Bone marrow (tissue), 2 donors: ENCODE results near the gene CYP46A1.
"Not testable (repeated sequence)": the region's sequence is repeated elsewhere in the genome, so short reads cannot be mapped to it uniquely, and the experiment has no call there.

Source experiments
- DNase-seq, 2 donors: peaks; one replicate each; lab custom pipeline; 2025; lab: John Stamatoyannopoulos, UW

Gene CYP46A1

DNA sequence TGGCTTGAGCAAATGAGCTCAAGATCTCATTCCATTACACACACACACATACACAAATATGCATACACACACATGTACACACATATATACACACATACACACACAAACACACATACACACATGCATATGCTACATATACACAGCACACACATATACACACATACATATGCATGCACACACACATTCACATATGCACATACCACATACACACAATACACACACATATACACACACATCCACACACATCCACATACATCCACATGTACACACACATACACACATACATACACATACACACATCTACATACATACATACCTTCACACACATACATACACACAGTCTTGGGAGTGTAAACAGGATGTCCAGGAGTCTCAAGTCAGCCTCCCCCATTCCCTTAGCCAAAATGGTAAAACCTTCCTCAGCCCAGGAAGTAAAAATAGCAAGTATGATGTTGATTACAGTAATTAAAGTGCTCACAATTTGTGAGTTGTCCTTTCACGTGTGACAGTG is 26.4 kb upstream of the CYP46A1 start:
- no peak for DNase-seq

GRCh38 chr14:99658218-99658845 is 25.8 kb upstream of the CYP46A1 start:
- DNase-seq, result no peak

DNA sequence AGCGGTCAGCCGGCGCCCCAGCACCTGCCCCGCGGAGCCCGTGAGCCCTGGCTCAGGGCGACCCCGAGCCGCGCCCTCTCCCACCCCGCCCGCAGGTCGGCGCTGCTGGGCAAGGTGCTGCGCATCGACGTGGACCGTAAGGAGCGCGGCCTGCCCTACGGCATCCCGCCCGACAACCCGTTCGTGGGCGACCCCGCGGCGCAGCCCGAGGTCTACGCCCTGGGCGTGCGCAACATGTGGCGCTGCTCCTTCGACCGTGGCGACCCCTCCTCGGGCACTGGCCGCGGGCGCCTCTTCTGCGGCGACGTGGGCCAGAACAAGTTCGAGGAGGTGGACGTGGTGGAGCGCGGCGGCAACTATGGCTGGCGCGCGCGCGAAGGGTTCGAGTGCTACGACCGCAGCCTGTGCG is 24.8 kb upstream of the CYP46A1 start:
- no peak for DNase-seq

DNA sequence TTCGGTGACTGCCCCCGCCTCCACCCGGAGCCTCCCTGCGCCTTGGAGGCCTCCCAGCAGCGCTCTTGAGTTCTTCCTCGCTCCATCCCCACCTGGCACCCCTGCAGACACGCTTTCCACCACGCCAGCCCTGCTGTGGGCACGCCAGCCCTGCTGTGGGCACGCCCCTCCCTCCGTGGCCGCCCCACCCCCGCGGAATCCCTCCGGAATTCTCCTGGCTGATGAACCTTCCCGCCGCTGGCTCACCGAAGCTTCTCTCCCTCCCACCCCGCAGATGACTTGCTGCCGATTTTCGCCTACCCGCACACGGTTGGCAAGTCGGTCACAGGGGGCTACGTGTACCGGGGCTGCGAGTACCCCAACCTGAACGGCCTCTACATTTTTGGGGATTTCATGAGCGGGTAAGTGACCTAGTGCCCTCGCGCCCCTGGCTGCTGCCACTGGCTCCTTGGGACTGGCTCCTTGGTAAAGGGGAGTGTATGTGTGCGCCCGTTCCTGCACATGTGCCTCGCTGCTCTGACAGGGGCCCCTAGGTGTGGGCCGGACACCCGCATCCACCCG is 24.0 kb upstream of the CYP46A1 start:
- no peak for DNase-seq

- no peak for DNase-seq
Measured at GRCh38 chr14:99660794-99661193, 23.3 kb upstream of the CYP46A1 start.

GRCh38 chr14:99661206-99661605 is 22.9 kb upstream of the CYP46A1 start:
- not testable (repeated sequence) for DNase-seq

- DNase-seq, result no peak
Measured at GRCh38 chr14:99662846-99663245, 21.3 kb upstream of the CYP46A1 start.

- DNase-seq, result no peak
Measured at GRCh38 chr14:99663386-99664057, 20.6 kb upstream of the CYP46A1 start.

GRCh38 chr14:99664058-99664936 is 19.8 kb upstream of the CYP46A1 start:
- DNase-seq, result no peak

DNA sequence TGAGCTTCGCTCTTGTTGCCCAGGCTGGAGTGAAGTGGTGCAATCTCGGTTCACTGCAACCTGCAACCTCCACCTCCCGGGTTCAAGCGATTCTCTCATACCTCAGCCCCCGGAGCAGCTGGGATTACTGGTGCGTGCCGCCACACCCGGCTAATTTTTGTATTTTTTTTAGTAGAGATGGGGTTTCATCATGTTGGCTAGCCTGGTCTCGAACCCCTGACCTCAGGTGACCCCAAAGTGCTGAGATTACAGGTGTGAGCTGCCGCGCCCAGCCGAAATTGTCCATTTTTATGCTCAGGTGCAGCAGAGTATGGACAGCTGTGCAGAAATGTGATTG is 19.2 kb upstream of the CYP46A1 start:
- DNase-seq, result no peak

- no peak for DNase-seq
Measured at GRCh38 chr14:99666533-99666932, 17.6 kb upstream of the CYP46A1 start.

GRCh38 chr14:99667045-99667444 is 17.1 kb upstream of the CYP46A1 start:
- no peak for DNase-seq

- DNase-seq, result no peak
Measured at GRCh38 chr14:99667821-99668220, 16.3 kb upstream of the CYP46A1 start.

- DNase-seq, result no peak
Measured at GRCh38 chr14:99668307-99669295, 15.5 kb upstream of the CYP46A1 start.

- no peak for DNase-seq
Measured at GRCh38 chr14:99670361-99671234, 13.5 kb upstream of the CYP46A1 start.

DNA sequence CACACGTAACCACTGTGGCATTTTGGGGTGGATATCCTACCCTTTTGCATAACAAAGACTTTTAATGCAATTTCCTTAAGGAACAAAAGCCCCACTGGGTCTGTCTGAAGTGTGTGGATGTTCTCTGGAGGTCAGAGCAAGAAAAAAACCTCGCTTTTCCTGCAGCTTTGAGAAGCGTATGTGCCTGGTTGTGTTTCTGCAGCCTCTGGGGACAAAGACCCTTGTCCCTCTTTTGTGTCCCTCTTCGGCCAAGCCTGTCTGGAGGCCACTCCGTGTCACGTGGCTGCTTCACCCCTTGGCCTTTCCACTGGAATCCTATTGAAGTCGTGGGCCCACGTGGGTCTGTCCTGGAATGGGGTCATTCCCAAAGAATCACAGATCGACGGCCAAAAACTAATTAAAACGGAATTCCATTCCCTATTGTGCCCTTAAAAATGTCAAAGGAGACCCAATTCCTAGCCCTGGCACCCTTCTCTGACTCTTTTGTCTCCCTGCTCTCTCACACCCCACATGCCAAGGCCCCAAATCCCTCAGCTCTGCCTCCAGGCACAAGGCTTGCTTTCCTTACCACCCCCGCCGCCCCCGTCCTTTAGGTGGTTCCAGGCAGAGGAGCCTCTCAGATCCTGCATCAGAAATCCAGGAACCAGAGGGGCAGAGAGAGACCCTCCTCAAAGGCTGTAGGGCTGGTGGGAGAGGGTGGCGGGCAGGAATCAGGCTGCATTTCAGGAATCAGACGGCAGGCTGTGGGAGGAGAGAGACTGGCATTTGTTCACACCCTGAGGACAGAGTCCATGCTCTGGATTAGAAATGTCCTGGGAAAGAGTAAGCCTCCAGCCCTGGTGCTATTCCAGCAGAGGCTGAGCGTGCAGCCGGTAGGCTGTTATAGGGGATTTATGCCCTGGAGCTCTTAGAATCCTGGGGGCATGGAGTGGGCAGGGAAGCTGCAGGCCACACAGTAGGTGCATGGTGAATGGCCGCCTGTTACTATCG is 12.6 kb upstream of the CYP46A1 start:
- no peak for DNase-seq

- no peak for DNase-seq
Measured at GRCh38 chr14:99672506-99673304, 11.4 kb upstream of the CYP46A1 start.
